HepG2 (cell line): Measurements from ENCODE around the gene THY1. TPM values are rescaled to one million over a fixed set of nuclear protein-coding genes. Genes with fewer than 3 reads are reported as not detected.
A peak's percentile ranks its signal among the peaks of the same experiment; 100 is the strongest.

Source experiments
- ARID3A ChIP-seq: IDR thresholded peaks from 2 replicates; pipeline ENCODE4 v1.6.1; 2012; ENCODE audit warnings: low read depth, low read length, improper control_type of control experiment
- BHLHE40 ChIP-seq: IDR thresholded peaks from 2 replicates; pipeline ENCODE4 v1.6.1; 2011; ENCODE audit warnings: low read length, improper control_type of control experiment
- DMTF1 ChIP-seq: sonication (generic); formaldehyde crosslinking; IDR thresholded peaks from 2 replicates; pipeline ENCODE4 v1.4.0; 2020; ENCODE audit warnings: mild to moderate bottlenecking, missing genetic modification reagents
- ETV5 ChIP-seq: IDR thresholded peaks from 2 replicates; pipeline ENCODE4 v1.6.1; 2018; ENCODE audit warnings: missing biosample characterization, missing genetic modification reagents, inconsistent platforms, borderline replicate concordance
- IKZF1 ChIP-seq: fragments of 450-650 bp; IDR thresholded peaks from 2 replicates; pipeline ENCODE4 v1.7.1; 2016
- MTF2 ChIP-seq: sonication (generic); formaldehyde crosslinking; IDR thresholded peaks from 2 replicates; pipeline ENCODE4 v1.5.0; 2020; ENCODE audit warnings: missing genetic modification reagents, borderline replicate concordance
- SIN3A ChIP-seq: IDR thresholded peaks from 2 replicates; pipeline ENCODE4 v1.6.1; 2011; ENCODE audit warnings: low read depth, mild to moderate bottlenecking, control low read depth, low read length, borderline replicate concordance
- TAF1 ChIP-seq: sonication (generic); formaldehyde crosslinking; IDR thresholded peaks from 2 replicates; pipeline ENCODE4 v1.4.0; 2020; ENCODE audit warnings: missing genetic modification reagents
- ZBTB1 ChIP-seq: sonication (generic); formaldehyde crosslinking; IDR thresholded peaks from 2 replicates; pipeline ENCODE4 v1.4.0; 2020; ENCODE audit warnings: missing genetic modification reagents, borderline replicate concordance
- ZNF124 ChIP-seq: sonication (generic); formaldehyde crosslinking; IDR thresholded peaks from 2 replicates; pipeline ENCODE4 v1.4.0; 2020; ENCODE audit warnings: missing genetic modification reagents
- ZNF354B ChIP-seq: sonication (generic); formaldehyde crosslinking; IDR thresholded peaks from 2 replicates; pipeline ENCODE4 v1.8.0; 2022; ENCODE audit warnings: mild to moderate bottlenecking, missing genetic modification reagents
- ZNF549 ChIP-seq: sonication (generic); formaldehyde crosslinking; IDR thresholded peaks from 2 replicates; pipeline ENCODE4 v1.5.0; 2020; ENCODE audit warnings: missing genetic modification reagents
- ZNF589 ChIP-seq: sonication (generic); formaldehyde crosslinking; conservative IDR thresholded peaks from 2 replicates; pipeline ENCODE4 v1.8.0; 2022; ENCODE audit warnings: mild to moderate bottlenecking, moderate library complexity, missing genetic modification reagents
- polyA plus RNA-seq, 8 experiments: library from polyadenylated mRNA; depleted of rRNA in 3 of 8; stranded (reverse) in 7 of 8; unstranded in 1 of 8; fragments of >200 nt; fragmentation: Illumina TruSeq in 4 of 8; extraction: Trizol in 4 of 8; gene quantifications; 2 replicates each; pipeline versions ENCODE4 v1.2.1 to v1.2.3, GENCODE V29; 2011 to 2016; ENCODE audit warnings: low read depth in 4 of 8, missing spikeins in 1 of 8, mixed read lengths in 1 of 8; ENCODE audit not compliant: insufficient read depth in 1 of 8
- total RNA-seq, 5 experiments: library from RNA; depleted of rRNA; stranded (reverse); fragments of >200 nt; fragmentation: Illumina TruSeq; extraction: Trizol; gene quantifications; 2 replicates each; pipeline ENCODE4 v1.2.3, GENCODE V29; 2016; ENCODE audit warnings: low read depth in 1 of 5
- TF ChIP-seq, protein P1 (sequence below): sonication (generic); formaldehyde crosslinking; IDR thresholded peaks from one replicate; pipeline ENCODE4 v1.5.1; 2020; ENCODE audit warnings: mild to moderate bottlenecking, missing genetic modification reagents; ENCODE audit errors: not compliant biosample characterization

The THY1 gene
- total and polyA plus RNA-seq, 2 of the 13 experiments (the other 11 are each of a cell fraction or from before 2014, with no cell fraction given), result not detected

GRCh38 chr11:119376197-119376847 lies 46.6 kb downstream of the THY1 start (continued):
- TF ChIP-seq ARID3A, result no peak
- no peak for TF ChIP-seq ZBTB1 (CRISPR knock-in tag)
- TF ChIP-seq BHLHE40, result peak; percentile 79
- peak; percentile 36; the same call in 1 of the 2 replicates for TF ChIP-seq TAF1
- TF ChIP-seq DMTF1 (CRISPR knock-in tag), result no peak
- no peak for TF ChIP-seq ZNF354B (CRISPR knock-in tag)
- TF ChIP-seq MTF2 (CRISPR knock-in tag), result no peak
- no peak for TF ChIP-seq ZNF549 (CRISPR knock-in tag)
- 0 out of 2 replicates have a peak, but pooled peaks have one; percentile 33 for TF ChIP-seq ZNF589 (CRISPR knock-in tag)
- TF ChIP-seq IKZF1, result no peak
- peak; percentile 81; the same call in 1 of the 2 replicates for TF ChIP-seq SIN3A
- TF ChIP-seq, protein P1, sequence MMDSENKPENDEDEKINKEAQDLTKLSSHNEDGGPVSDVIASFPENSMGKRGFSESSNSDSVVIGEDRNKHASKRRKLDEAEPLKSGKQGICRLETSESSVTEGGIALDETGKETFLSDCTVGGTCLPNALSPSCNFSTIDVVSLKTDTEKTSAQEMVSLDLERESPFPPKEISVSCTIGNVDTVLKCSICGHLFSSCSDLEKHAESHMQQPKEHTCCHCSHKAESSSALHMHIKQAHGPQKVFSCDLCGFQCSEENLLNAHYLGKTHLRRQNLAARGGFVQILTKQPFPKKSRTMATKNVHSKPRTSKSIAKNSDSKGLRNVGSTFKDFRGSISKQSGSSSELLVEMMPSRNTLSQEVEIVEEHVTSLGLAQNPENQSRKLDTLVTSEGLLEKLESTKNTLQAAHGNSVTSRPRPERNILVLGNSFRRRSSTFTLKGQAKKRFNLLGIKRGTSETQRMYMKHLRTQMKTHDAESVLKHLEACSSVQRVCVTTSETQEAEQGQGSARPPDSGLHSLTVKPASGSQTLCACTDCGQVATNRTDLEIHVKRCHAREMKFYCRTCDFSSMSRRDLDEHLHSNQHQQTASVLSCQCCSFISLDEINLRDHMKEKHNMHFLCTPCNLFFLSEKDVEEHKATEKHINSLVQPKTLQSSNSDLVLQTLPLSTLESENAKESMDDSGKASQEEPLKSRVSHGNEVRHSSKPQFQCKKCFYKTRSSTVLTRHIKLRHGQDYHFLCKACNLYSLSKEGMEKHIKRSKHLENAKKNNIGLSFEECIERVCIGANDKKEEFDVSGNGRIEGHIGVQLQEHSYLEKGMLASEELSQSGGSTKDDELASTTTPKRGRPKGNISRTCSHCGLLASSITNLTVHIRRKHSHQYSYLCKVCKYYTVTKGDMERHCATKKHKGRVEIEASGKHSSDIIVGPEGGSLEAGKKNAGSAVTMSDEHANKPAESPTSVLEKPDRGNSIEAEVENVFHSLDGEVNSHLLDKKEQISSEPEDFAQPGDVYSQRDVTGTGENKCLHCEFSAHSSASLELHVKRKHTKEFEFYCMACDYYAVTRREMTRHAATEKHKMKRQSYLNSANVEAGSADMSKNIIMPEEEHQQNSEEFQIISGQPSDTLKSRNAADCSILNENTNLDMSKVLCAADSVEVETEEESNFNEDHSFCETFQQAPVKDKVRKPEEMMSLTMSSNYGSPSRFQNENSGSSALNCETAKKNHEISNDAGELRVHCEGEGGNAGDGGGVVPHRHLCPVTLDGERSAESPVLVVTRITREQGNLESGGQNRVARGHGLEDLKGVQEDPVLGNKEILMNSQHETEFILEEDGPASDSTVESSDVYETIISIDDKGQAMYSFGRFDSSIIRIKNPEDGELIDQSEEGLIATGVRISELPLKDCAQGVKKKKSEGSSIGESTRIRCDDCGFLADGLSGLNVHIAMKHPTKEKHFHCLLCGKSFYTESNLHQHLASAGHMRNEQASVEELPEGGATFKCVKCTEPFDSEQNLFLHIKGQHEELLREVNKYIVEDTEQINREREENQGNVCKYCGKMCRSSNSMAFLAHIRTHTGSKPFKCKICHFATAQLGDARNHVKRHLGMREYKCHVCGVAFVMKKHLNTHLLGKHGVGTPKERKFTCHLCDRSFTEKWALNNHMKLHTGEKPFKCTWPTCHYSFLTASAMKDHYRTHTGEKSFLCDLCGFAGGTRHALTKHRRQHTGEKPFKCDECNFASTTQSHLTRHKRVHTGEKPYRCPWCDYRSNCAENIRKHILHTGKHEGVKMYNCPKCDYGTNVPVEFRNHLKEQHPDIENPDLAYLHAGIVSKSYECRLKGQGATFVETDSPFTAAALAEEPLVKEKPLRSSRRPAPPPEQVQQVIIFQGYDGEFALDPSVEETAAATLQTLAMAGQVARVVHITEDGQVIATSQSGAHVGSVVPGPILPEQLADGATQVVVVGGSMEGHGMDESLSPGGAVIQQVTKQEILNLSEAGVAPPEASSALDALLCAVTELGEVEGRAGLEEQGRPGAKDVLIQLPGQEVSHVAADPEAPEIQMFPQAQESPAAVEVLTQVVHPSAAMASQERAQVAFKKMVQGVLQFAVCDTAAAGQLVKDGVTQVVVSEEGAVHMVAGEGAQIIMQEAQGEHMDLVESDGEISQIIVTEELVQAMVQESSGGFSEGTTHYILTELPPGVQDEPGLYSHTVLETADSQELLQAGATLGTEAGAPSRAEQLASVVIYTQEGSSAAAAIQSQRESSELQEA, result no peak
- TF ChIP-seq ZNF124, result no peak
- TF ChIP-seq ETV5 (CRISPR knock-in tag), result no peak
